PC-9 (cell line): Measurements from ENCODE around the gene ARFGAP3. TPM values are rescaled to one million over a fixed set of nuclear protein-coding genes. Genes with fewer than 3 reads are reported as not detected.

Experiments used
- BruUV-seq: library from RNA; stranded (reverse); fragments of 400-500 nt; replicated peaks from 2 replicates; lab custom pipeline; 2021; lab: Mats Ljungman, UMichigan
- CTCF ChIA-PET: fragments of 300-600 bp; sonication (Branson Sonifier 250); formaldehyde crosslinking; loops from one replicate; lab custom pipeline; 2022; ENCODE audit warnings: antibody characterized with exemption; lab: Charles Lee
- POLR2A ChIA-PET: fragments of 300-600 bp; sonication (Branson Sonifier 250); formaldehyde crosslinking; loops from one replicate; lab custom pipeline; 2022; ENCODE audit warnings: antibody characterized with exemption; ENCODE audit not compliant: unreplicated experiment; lab: Charles Lee
- DNase-seq, 2 experiments: peaks; one replicate each; pipeline versions ENCODE4 v3.0.0 to v3.0.0-alpha.2; 2015 to 2022; ENCODE audit warnings: mixed read lengths in 1 of 2
- H2AFZ ChIP-seq: fragments of 200-600 bp; sonication (generic); 2 replicates; pipeline ENCODE4 v1.8.1; 2017; ENCODE audit warnings: antibody characterized with exemption
- H3F3A ChIP-seq: fragments of 200-600 bp; sonication (generic); 2 replicates; pipeline ENCODE4 v1.8.1; 2017; ENCODE audit warnings: antibody characterized with exemption, mild to moderate bottlenecking, low read depth; ENCODE audit not compliant: insufficient read depth
- H3K27ac ChIP-seq: fragments of 200-600 bp; sonication (generic); 2 replicates; pipeline ENCODE4 v1.6.1; 2016; ENCODE audit warnings: mixed run types
- H3K27me3 ChIP-seq: fragments of 200-600 bp; sonication (generic); 2 replicates; pipeline ENCODE4 v1.6.1; 2016; ENCODE audit warnings: low read depth, mixed run types; ENCODE audit not compliant: insufficient read depth
- H3K36me3 ChIP-seq: fragments of 200-600 bp; sonication (generic); 2 replicates; pipeline ENCODE4 v1.6.1; 2016; ENCODE audit warnings: low read depth, mixed run types
- H3K4me1 ChIP-seq: fragments of 200-600 bp; sonication (generic); replicated peaks from 2 replicates; pipeline ENCODE4 v1.6.1; 2016; ENCODE audit warnings: mixed run types; ENCODE audit not compliant: insufficient read depth
- H3K4me2 ChIP-seq: fragments of 200-600 bp; sonication (generic); 2 replicates; pipeline ENCODE4 v1.6.1; 2017; ENCODE audit warnings: mixed run types
- H3K4me3 ChIP-seq: fragments of 200-600 bp; sonication (generic); 2 replicates; pipeline ENCODE4 v1.6.1; 2016; ENCODE audit warnings: mixed run types
- H3K79me2 ChIP-seq: fragments of 200-600 bp; sonication (generic); 2 replicates; pipeline ENCODE4 v1.6.1; 2017; ENCODE audit warnings: low read depth, mixed run types
- H3K9me2 ChIP-seq: fragments of 200-600 bp; sonication (generic); 2 replicates; pipeline ENCODE4 v1.8.1; 2017; ENCODE audit warnings: mild to moderate bottlenecking; ENCODE audit not compliant: insufficient read depth
- H3K9me3 ChIP-seq: fragments of 200-600 bp; sonication (generic); 2 replicates; pipeline ENCODE4 v1.8.1; 2016; ENCODE audit warnings: low read depth; ENCODE audit not compliant: insufficient read depth
- H4K20me1 ChIP-seq: fragments of 200-600 bp; sonication (generic); 2 replicates; pipeline ENCODE4 v1.8.1; 2017; ENCODE audit not compliant: insufficient read depth
- EZH2 ChIP-seq: fragments of 200-600 bp; sonication (generic); IDR thresholded peaks from 2 replicates; pipeline ENCODE4 v1.8.0; 2017; ENCODE audit warnings: antibody characterized with exemption, low read depth
- intact Hi-C: fragments of 100-400 bp; cut with micrococcal nuclease; formaldehyde crosslinking; loops from one replicate; pipeline ENCODE4 v1.10.0; 2022; ENCODE audit not compliant: unreplicated experiment
- total RNA-seq: library from RNA; stranded (reverse); gene quantifications from 2 replicates; pipeline ENCODE4 v1.2.3, GENCODE V29; 2021
- TF ChIP-seq, protein P1 (sequence below): fragments of 200-600 bp; sonication (generic); conservative IDR thresholded peaks from 2 replicates; pipeline ENCODE4 v1.6.1; 2017; ENCODE audit warnings: mixed run types, antibody characterized with exemption, mild to moderate bottlenecking, moderate library complexity

The ARFGAP3 gene
- total RNA-seq, 1 experiment from 2014 or later: 29.1 TPM

DNA sequence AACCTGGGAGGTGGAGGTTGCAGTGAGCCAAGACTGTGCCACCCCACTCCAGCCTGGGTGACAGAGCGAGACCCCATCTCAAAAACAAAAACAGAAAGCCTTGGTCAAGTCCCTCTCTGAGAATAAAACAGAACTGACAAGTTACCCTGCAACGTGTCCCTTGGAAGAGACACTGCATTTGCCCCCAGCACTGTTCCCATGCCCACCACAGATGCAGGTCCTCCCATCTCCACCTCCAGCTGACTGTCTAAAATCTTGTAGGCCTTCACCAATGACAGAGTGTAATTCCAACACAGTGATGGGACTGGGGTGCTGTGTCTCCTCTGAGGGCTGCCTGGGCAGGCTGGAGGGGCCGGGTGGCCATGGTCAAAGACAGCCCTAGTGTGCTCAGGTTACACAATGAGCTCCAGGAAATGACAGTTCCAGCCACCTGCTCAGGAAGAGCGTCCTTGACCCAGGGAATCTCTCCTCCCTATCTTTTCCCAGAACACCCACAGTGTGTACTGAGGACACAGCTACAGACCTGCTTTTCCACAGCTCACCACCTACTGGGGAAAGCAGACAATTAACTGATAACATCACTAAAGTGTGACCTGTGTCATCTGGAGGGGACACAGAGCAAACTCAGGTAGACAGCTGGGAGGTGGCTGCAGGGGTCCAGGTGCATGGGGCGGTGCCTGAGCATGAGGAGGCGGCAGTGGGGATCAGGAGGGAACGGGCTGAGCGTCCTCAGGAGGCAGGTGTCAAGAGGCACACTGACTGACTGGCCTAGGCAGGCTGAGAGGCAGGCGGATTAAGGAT lies 56.4 kb downstream of the ARFGAP3 start:
- no peak overlapping the region for H3K27ac ChIP-seq
- H3K9me3 ChIP-seq: no peaks in the 10 kb centered on the region
- H3K4me3 ChIP-seq: no peak overlapping the region
- H2AFZ ChIP-seq: no peak overlapping the region
- no peaks in the 10 kb centered on the region for H3K79me2 ChIP-seq
- ChIA-PET POLR2A (interaction anchor here (0.7 kb wide), 1 partner anchor 1111 kb away, joined by 3 read pairs; no protein-coding TSS in a partner anchor), CTCF (no interaction called here)
- no peak for DNase-seq
- intact Hi-C loops: no loop called here
- H3F3A ChIP-seq: peaks cover 26% of the 10 kb centered on the region
- H3K4me1 ChIP-seq: peaks cover 12% of the 10 kb centered on the region
- no peaks in the 10 kb centered on the region for H3K36me3 ChIP-seq
- H4K20me1 ChIP-seq: no peaks in the 10 kb centered on the region
- H3K27me3 ChIP-seq: no peaks in the 10 kb centered on the region
- no TSS peak for BruUV-seq
- no peaks in the 10 kb centered on the region for H3K9me2 ChIP-seq
- TF ChIP-seq, protein P1, sequence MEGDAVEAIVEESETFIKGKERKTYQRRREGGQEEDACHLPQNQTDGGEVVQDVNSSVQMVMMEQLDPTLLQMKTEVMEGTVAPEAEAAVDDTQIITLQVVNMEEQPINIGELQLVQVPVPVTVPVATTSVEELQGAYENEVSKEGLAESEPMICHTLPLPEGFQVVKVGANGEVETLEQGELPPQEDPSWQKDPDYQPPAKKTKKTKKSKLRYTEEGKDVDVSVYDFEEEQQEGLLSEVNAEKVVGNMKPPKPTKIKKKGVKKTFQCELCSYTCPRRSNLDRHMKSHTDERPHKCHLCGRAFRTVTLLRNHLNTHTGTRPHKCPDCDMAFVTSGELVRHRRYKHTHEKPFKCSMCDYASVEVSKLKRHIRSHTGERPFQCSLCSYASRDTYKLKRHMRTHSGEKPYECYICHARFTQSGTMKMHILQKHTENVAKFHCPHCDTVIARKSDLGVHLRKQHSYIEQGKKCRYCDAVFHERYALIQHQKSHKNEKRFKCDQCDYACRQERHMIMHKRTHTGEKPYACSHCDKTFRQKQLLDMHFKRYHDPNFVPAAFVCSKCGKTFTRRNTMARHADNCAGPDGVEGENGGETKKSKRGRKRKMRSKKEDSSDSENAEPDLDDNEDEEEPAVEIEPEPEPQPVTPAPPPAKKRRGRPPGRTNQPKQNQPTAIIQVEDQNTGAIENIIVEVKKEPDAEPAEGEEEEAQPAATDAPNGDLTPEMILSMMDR: no peak
- TF ChIP-seq EZH2: no peak
- H3K4me2 ChIP-seq: no peak overlapping the region

DNA sequence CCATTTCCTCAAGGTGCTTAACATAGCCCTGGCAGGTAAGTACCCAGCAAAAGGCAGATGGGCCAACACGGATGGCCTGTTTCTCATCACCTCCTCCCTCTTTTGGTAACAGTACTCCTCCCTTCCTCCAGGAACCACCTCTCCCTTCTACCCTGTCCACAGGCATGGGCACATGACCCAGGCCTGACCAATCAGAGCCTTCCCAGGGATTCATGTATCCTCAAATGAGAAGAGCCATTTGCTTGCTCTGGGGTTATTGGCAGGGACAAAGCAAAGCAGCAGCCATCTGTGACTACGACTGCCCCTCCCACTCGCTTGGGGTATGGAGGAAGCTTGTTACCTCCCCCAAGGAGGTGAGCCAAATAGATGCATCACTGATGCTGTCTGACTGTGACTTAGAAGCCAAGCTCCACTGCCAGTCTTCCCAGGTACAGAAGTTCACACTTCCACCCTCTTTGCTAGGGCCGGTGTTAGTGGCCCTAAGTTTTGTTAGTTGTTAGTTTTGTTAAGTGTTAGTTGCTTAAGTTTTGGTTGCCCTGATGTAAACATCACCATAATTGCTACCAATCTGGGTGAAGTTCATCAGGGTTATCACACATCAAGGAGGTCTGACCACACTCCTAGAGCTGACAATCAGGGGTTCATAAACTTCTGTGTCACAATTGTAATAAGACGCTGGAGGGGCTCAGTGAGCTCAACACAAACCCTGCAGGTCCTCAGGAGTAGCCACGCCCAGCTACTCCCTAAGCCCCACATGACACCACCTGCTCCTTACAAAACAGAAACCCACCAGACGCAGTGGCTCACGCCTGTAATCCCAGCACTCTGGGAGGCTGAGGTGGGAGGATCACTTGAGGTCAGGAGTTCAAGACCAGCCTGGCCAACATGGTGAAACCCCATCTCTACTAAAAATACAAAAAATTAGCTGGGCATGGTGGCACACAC lies 57.3 kb downstream of the ARFGAP3 start:
- no TSS peak for BruUV-seq
- TF ChIP-seq EZH2: no peak
- TF ChIP-seq, protein P1: no peak
- H3K4me3 ChIP-seq: no peak overlapping the region
- H3K79me2 ChIP-seq: no peaks in the 10 kb centered on the region
- H3K9me3 ChIP-seq: no peaks in the 10 kb centered on the region
- no peaks in the 10 kb centered on the region for H3K9me2 ChIP-seq
- H3K27ac ChIP-seq: no peak overlapping the region
- POLR2A ChIA-PET: interaction anchor here (0.7 kb wide), 1 partner anchor 1111 kb away, joined by 3 read pairs; no protein-coding TSS in a partner anchor
- no peak overlapping the region for H2AFZ ChIP-seq
- no peaks in the 10 kb centered on the region for H4K20me1 ChIP-seq
- H3K27me3 ChIP-seq: no peaks in the 10 kb centered on the region
- intact Hi-C loops: no loop called here
- H3K4me2 ChIP-seq: no peak overlapping the region
- no peaks in the 10 kb centered on the region for H3K36me3 ChIP-seq
- no peak for DNase-seq
- H3K4me1 ChIP-seq: peaks cover 3% of the 10 kb centered on the region; the same call in 1 of the 2 replicates
- CTCF ChIA-PET: no interaction called here
- peaks cover 17% of the 10 kb centered on the region for H3F3A ChIP-seq

DNA sequence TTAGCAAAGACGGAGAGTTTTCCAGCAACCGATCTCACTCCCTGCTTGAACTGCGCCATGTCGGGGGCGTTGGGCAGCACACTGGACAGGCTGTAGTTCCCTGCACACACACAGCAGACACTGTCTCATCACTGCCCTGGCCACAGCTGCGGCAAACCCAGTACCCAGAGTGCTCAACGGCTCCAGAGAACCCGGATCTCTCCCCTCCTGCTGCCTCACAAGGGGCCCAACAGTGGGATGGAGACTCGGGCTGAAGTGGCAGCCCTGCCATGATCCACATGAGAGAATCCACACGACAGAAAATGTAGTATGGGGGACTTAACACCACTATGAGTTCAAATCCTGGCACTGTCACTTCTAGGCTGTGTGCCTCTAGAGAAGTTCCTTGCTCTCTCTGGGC lies 58.0 kb downstream of the ARFGAP3 start:
- TF ChIP-seq, protein P1: no peak
- TF ChIP-seq EZH2: no peak
- DNase-seq: no peak
- Histone ChIP-seq H3K36me3 (no peaks in the 10 kb centered on the region), H3K4me3 (no peak overlapping the region), H3K4me2 (no peak overlapping the region), H2AFZ (no peak overlapping the region), H3K27ac (no peak overlapping the region), H3K27me3 (no peaks in the 10 kb centered on the region), H3K4me1 (no peaks in the 10 kb centered on the region), H3F3A (peaks cover 17% of the 10 kb centered on the region; the same call in 1 of the 2 replicates), H3K79me2 (no peaks in the 10 kb centered on the region), H3K9me3 (no peaks in the 10 kb centered on the region), H3K9me2 (no peaks in the 10 kb centered on the region), H4K20me1 (no peaks in the 10 kb centered on the region)
- intact Hi-C loops: no loop called here
- no TSS peak for BruUV-seq
- CTCF ChIA-PET: interaction anchor here (0.6 kb wide), 1 partner anchor 293 kb away, joined by 3 read pairs; no protein-coding TSS in a partner anchor
- POLR2A ChIA-PET: no interaction called here
